HCT116 (cell line): ENCODE results near the gene IQSEC3. TPM values are rescaled to one million over a fixed set of nuclear protein-coding genes. Genes with fewer than 3 reads are reported as not detected.

Experiments
- ATAC-seq: fragments of 200-7000 bp; cut with Tn5 transposase; 2 replicates; pipeline ENCODE4 v1.9.1; 2020; ENCODE audit warnings: mild to moderate bottlenecking, moderate library complexity
- BruUV-seq: library from RNA; stranded (reverse); fragments of 400-500 nt; replicated peaks from 2 replicates; lab custom pipeline; 2021; lab: Mats Ljungman, UMichigan
- CTCF ChIA-PET: fragments of 300-600 bp; sonication (Branson Sonifier 250); formaldehyde crosslinking; loops from one replicate; lab custom pipeline; 2021; ENCODE audit warnings: antibody characterized with exemption; lab: Charles Lee
- POLR2A ChIA-PET: fragments of 300-600, 350-600 bp; sonication (Branson Sonifier 250); formaldehyde crosslinking; loops from one replicate; lab custom pipeline; 2021; ENCODE audit warnings: antibody characterized with exemption; lab: Charles Lee
- RAD21 ChIA-PET, 2 experiments: fragments of 300-600 bp; sonication (Branson Sonifier 250); formaldehyde crosslinking; loops; one replicate each; lab custom pipeline; 2023; ENCODE audit warnings: low total read pairs in 2 of 2; ENCODE audit not compliant: uncharacterized antibody in 2 of 2, unreplicated experiment in 2 of 2, low non-redundant PET in 1 of 2; lab: Charles Lee
- DNase-seq: peaks from one replicate; pipeline ENCODE4 v3.0.0-alpha.2; 2010; ENCODE audit warnings: low read depth, low spot score
- H2AFZ ChIP-seq: fragments of 200-600 bp; shearing (Covaris generic), sonication (generic); 2 replicates; pipeline ENCODE4 v1.6.1; 2017; ENCODE audit warnings: low read depth, mixed run types, mixed read lengths, antibody characterized with exemption, low read length; ENCODE audit not compliant: poor library complexity, severe bottlenecking
- H3K27ac ChIP-seq: 2 replicates; pipeline ENCODE4 v1.5.1; 2012; ENCODE audit warnings: low read depth, low read length
- H3K27me3 ChIP-seq: fragments of 200-600 bp; sonication (generic); 2 replicates; pipeline ENCODE4 v1.6.1; 2016; ENCODE audit warnings: mixed run types, low read length, mixed read lengths; ENCODE audit not compliant: insufficient read depth
- H3K36me3 ChIP-seq, 2 experiments: fragments of 200-500 bp in 1 of 2; fragments of 200-600 bp in 1 of 2; sonication (Bioruptor generic) in 1 of 2; sonication (generic) in 1 of 2; 2 replicates each; pipeline versions ENCODE4 v1.5.1 to v1.6.1; 2014 to 2016; ENCODE audit warnings: low read length in 2 of 2, inconsistent platforms in 1 of 2, mixed read lengths in 1 of 2, mixed run types in 1 of 2; ENCODE audit not compliant: insufficient read depth in 2 of 2, control insufficient read depth in 1 of 2
- H3K4me1 ChIP-seq, 2 experiments: fragments of 200-600 bp in 1 of 2; sonication (generic) in 1 of 2; 2 replicates each; pipeline versions ENCODE4 v1.5.1 to v1.6.1; 2012 to 2017; ENCODE audit warnings: low read length in 2 of 2, inconsistent platforms in 1 of 2, mild to moderate bottlenecking in 1 of 2, mixed read lengths in 1 of 2, mixed run types in 1 of 2, moderate library complexity in 1 of 2; ENCODE audit not compliant: insufficient read depth in 2 of 2, control insufficient read depth in 1 of 2
- H3K4me2 ChIP-seq: fragments of 200-600 bp; sonication (generic); 2 replicates; pipeline ENCODE4 v1.6.1; 2017; ENCODE audit warnings: mixed run types, low read length, mixed read lengths
- H3K4me3 ChIP-seq, 2 experiments: fragments of 200-600 bp in 1 of 2; sonication (generic) in 1 of 2; replicated peaks in 1 of 2; 2 replicates each; pipeline ENCODE4 v1.5.1; 2011 to 2016; ENCODE audit warnings: low read length in 2 of 2, control low read depth in 1 of 2, low read depth in 1 of 2, mild to moderate bottlenecking in 1 of 2, mixed read lengths in 1 of 2, mixed run types in 1 of 2
- H3K79me2 ChIP-seq: fragments of 200-600 bp; sonication (generic); 2 replicates; pipeline ENCODE4 v1.6.1; 2017; ENCODE audit warnings: mild to moderate bottlenecking, mixed run types, low read length, moderate library complexity, mixed read lengths; ENCODE audit not compliant: insufficient read depth
- H3K9ac ChIP-seq: fragments of 200-600 bp; sonication (generic); 2 replicates; pipeline ENCODE4 v1.6.1; 2016; ENCODE audit warnings: low read length, mixed read lengths
- H3K9me2 ChIP-seq: fragments of 200-600 bp; sonication (generic), shearing (Covaris generic); 2 replicates; pipeline ENCODE4 v1.6.1; 2017; ENCODE audit warnings: mixed run types, mild to moderate bottlenecking, moderate library complexity; ENCODE audit not compliant: insufficient read depth
- H3K9me3 ChIP-seq, 2 experiments: fragments of 200-500 bp in 1 of 2; fragments of 200-600 bp in 1 of 2; sonication (Bioruptor generic) in 1 of 2; sonication (generic) in 1 of 2; 2 replicates each; pipeline ENCODE4 v1.6.1; 2014 to 2017; ENCODE audit warnings: low read length in 2 of 2, mixed read lengths in 2 of 2, inconsistent platforms in 1 of 2, low read depth in 1 of 2, mild to moderate bottlenecking in 1 of 2, mixed run types in 1 of 2, moderate library complexity in 1 of 2; ENCODE audit not compliant: control insufficient read depth in 1 of 2, insufficient read depth in 1 of 2
- H4K20me1 ChIP-seq: fragments of 200-600 bp; sonication (generic), shearing (Covaris generic); 2 replicates; pipeline ENCODE4 v1.6.1; 2017; ENCODE audit warnings: mixed run types, mild to moderate bottlenecking, moderate library complexity; ENCODE audit not compliant: insufficient read depth
- CTCF ChIP-seq, 3 experiments: fragments of 200-600 bp in 1 of 3; sonication (generic) in 1 of 3; IDR thresholded peaks in 2 of 3; conservative IDR thresholded peaks in 1 of 3; 2 replicates each; pipeline ENCODE4 v1.5.1; 2012 to 2017; ENCODE audit warnings: low read depth in 2 of 3, low read length in 2 of 3, antibody characterized with exemption in 1 of 3, borderline replicate concordance in 1 of 3, control low read depth in 1 of 3, mild to moderate bottlenecking in 1 of 3, mixed read lengths in 1 of 3, mixed run types in 1 of 3, moderate library complexity in 1 of 3; ENCODE audit not compliant: insufficient read depth in 1 of 3
- EGR1 ChIP-seq: IDR thresholded peaks from 2 replicates; pipeline ENCODE4 v1.6.1; 2012; ENCODE audit warnings: low read depth
- ELF1 ChIP-seq: IDR thresholded peaks from 2 replicates; pipeline ENCODE4 v1.6.1; 2012; ENCODE audit warnings: low read depth, borderline replicate concordance
- EZH2 ChIP-seq: fragments of 200-600 bp; sonication (generic); IDR thresholded peaks from 2 replicates; pipeline ENCODE4 v1.6.1; 2017; ENCODE audit warnings: antibody characterized with exemption, mixed run types
- JUND ChIP-seq: IDR thresholded peaks from 2 replicates; pipeline ENCODE4 v1.6.1; 2012
- MAX ChIP-seq: IDR thresholded peaks from 2 replicates; pipeline ENCODE4 v1.6.1; 2012
- POLR2A ChIP-seq: IDR thresholded peaks from 2 replicates; pipeline ENCODE4 v1.7.0; 2011; ENCODE audit warnings: borderline replicate concordance; ENCODE audit not compliant: insufficient read depth, insufficient read length; ENCODE audit errors: extremely low read depth
- POLR2AphosphoS5 ChIP-seq: IDR thresholded peaks from 2 replicates; pipeline ENCODE4 v1.6.1; 2011; ENCODE audit warnings: mild to moderate bottlenecking, low read depth, low read length, moderate library complexity
- SP1 ChIP-seq: IDR thresholded peaks from 2 replicates; pipeline ENCODE4 v1.6.1; 2012; ENCODE audit warnings: low read depth
- SRF ChIP-seq: IDR thresholded peaks from 2 replicates; pipeline ENCODE4 v1.6.1; 2012; ENCODE audit warnings: low read depth
- TCF7L2 ChIP-seq: IDR thresholded peaks from 2 replicates; pipeline ENCODE4 v1.7.0; 2011; ENCODE audit warnings: borderline replicate concordance, inconsistent platforms; ENCODE audit not compliant: insufficient read depth, insufficient read length; ENCODE audit errors: extremely low read depth
- ZBTB33 ChIP-seq: IDR thresholded peaks from 2 replicates; pipeline ENCODE4 v1.6.1; 2011; ENCODE audit warnings: mild to moderate bottlenecking, low read length, moderate library complexity; ENCODE audit not compliant: insufficient replicate concordance; ENCODE audit errors: extremely low read depth
- ZFX ChIP-seq: fragments of 450-650 bp; IDR thresholded peaks from 2 replicates; pipeline ENCODE4 v1.6.1; 2017
- ZNF274 ChIP-seq: fragments of 200-500 bp; sonication (Bioruptor generic); IDR thresholded peaks from 2 replicates; pipeline ENCODE4 v1.6.1; 2014; ENCODE audit warnings: mild to moderate bottlenecking, low read depth, low read length, inconsistent platforms
- intact Hi-C: fragments of 100-400 bp; cut with micrococcal nuclease; formaldehyde crosslinking; loops from 2 replicates; pipeline ENCODE4 v1.10.0; 2022
- total RNA-seq: library from RNA; stranded (reverse); gene quantifications from one replicate; pipeline ENCODE4 v1.2.1, GENCODE V29; 2021; ENCODE audit not compliant: unreplicated experiment

The IQSEC3 gene
- total RNA-seq, 1 experiment from 2014 or later = not detected

- TF ChIP-seq ELF1 (no peak), SRF (no peak), ZNF274 (no peak), EGR1 (no peak), POLR2AphosphoS5 (no peak), TCF7L2 (no peak), ZBTB33 (no peak), SP1 (no peak)
- TF ChIP-seq, all 23 proteins: peak for 0
- Histone ChIP-seq H3K4me3 (no peak overlapping the region), H3K79me2 (no peaks in the 10 kb centered on the region), H3K4me1 (no peaks in the 10 kb centered on the region), H3K9me2 (no peaks in the 10 kb centered on the region), H2AFZ (no peak overlapping the region), H4K20me1 (no peaks in the 10 kb centered on the region), H3K9me3 (no peaks in the 10 kb centered on the region), H3K27ac (no peak overlapping the region), H3K9ac (no peak overlapping the region), H3K27me3 (peaks cover 45% of the 10 kb centered on the region; the same call in 1 of the 2 replicates), H3K36me3 (no peaks in the 10 kb centered on the region), H3K4me2 (no peak overlapping the region)
- ChIA-PET POLR2A (no interaction called here), CTCF (no interaction called here), RAD21 (no interaction called here)
- ATAC-seq (no peak), DNase-seq (no peak)
- no TSS peak for BruUV-seq
- intact Hi-C loops = no loop called here
Observed at GRCh38 chr12:84056-84455, 17.5 kb downstream of the IQSEC3 start.

- Histone ChIP-seq H3K4me2 (no peak overlapping the region), H3K9me3 (no peaks in the 10 kb centered on the region), H2AFZ (no peak overlapping the region), H3K79me2 (no peaks in the 10 kb centered on the region), H3K4me1 (no peaks in the 10 kb centered on the region)
- ChIA-PET POLR2A (no interaction called here), RAD21 (no interaction called here), CTCF (no interaction called here)
- no TSS peak for BruUV-seq
- no peak for TF ChIP-seq JUND
- TF ChIP-seq MAX = no peak
- no peak for TF ChIP-seq ELF1
- no peak for TF ChIP-seq EZH2
- TF ChIP-seq POLR2AphosphoS5 = no peak
- TF ChIP-seq POLR2A = no peak
- no peak for TF ChIP-seq EGR1
- TF ChIP-seq SRF = no peak
- TF ChIP-seq CTCF (IDR thresholded peaks at IDR 0.05 in 2 of 3, conservative IDR thresholded peaks at IDR 0.05 in 1 of 3; ENCODE audit: borderline replicate concordance in 1 of 3, insufficient read depth in 1 of 3, low read depth in 2 of 3, low read length in 2 of 3) = no peak
- no peak for TF ChIP-seq TCF7L2
- no peak for TF ChIP-seq SP1
- TF ChIP-seq ZFX = no peak
- TF ChIP-seq, all 23 proteins: peak for 0
- no peak overlapping the region for H3K27ac ChIP-seq
- peaks cover 34% of the 10 kb centered on the region; the same call in 1 of the 2 replicates for H3K27me3 ChIP-seq
- no peaks in the 10 kb centered on the region for H3K9me2 ChIP-seq
- intact Hi-C loops = no loop called here
- no peaks in the 10 kb centered on the region for H3K36me3 ChIP-seq
- no peak overlapping the region for H3K9ac ChIP-seq
- no peaks in the 10 kb centered on the region for H4K20me1 ChIP-seq
- ATAC-seq (no peak), DNase-seq (no peak)
- H3K4me3 ChIP-seq = no peak overlapping the region
Observed at GRCh38 chr12:85191-85666, 18.7 kb downstream of the IQSEC3 start.
